Smooth muscle cell (in vitro differentiated cells): ENCODE measurements around the gene SHMT1. TPM values are rescaled to one million over a fixed set of nuclear protein-coding genes. Genes with fewer than 3 reads are reported as not detected.

Experiments
- DNase-seq: peaks from one replicate; lab custom pipeline; 2025; ENCODE audit not compliant: unreplicated experiment; lab: John Stamatoyannopoulos, UW
- H2AFZ ChIP-seq: fragments of 200-600 bp; sonication (generic); 2 replicates; pipeline ENCODE4 v1.6.0; 2016; ENCODE audit warnings: antibody characterized with exemption, low read depth, mild to moderate bottlenecking
- H3F3A ChIP-seq: fragments of 200-600 bp; sonication (generic); 2 replicates; pipeline ENCODE4 v1.6.0; 2017; ENCODE audit warnings: antibody characterized with exemption, low read depth
- H3K27ac ChIP-seq: fragments of 200-600 bp; sonication (generic); 2 replicates; pipeline ENCODE4 v1.5.1; 2016; ENCODE audit warnings: low read depth, mild to moderate bottlenecking
- H3K27me3 ChIP-seq: fragments of 200-600 bp; sonication (generic); 2 replicates; pipeline ENCODE4 v1.6.1; 2016; ENCODE audit warnings: low read depth, mild to moderate bottlenecking
- H3K36me3 ChIP-seq: fragments of 200-600 bp; sonication (generic); 2 replicates; pipeline ENCODE4 v1.5.1; 2016; ENCODE audit warnings: low read depth
- H3K4me1 ChIP-seq: fragments of 200-600 bp; sonication (generic); 2 replicates; pipeline ENCODE4 v1.5.1; 2016; ENCODE audit warnings: low read depth
- H3K4me2 ChIP-seq: fragments of 200-600 bp; sonication (generic); 2 replicates; pipeline ENCODE4 v1.6.0; 2016; ENCODE audit warnings: mild to moderate bottlenecking
- H3K4me3 ChIP-seq: fragments of 200-600 bp; sonication (generic); 2 replicates; pipeline ENCODE4 v1.5.1; 2016; ENCODE audit warnings: mild to moderate bottlenecking
- H3K79me2 ChIP-seq: fragments of 200-600 bp; sonication (generic); 2 replicates; pipeline ENCODE4 v1.6.0; 2016; ENCODE audit warnings: low read depth, mild to moderate bottlenecking
- H3K9ac ChIP-seq: fragments of 200-600 bp; sonication (generic); 2 replicates; pipeline ENCODE4 v1.6.0; 2016; ENCODE audit warnings: low read depth
- H3K9me3 ChIP-seq: fragments of 200-600 bp; sonication (generic); replicated peaks from 2 replicates; pipeline ENCODE4 v1.5.1; 2016; ENCODE audit warnings: low read depth
- H4K20me1 ChIP-seq: fragments of 200-600 bp; sonication (generic); 2 replicates; pipeline ENCODE4 v1.6.0; 2016; ENCODE audit warnings: low read depth
- WGBS: methylation state at CpG from one replicate; pipeline ENCODE4 v1.1.7; 2016; ENCODE audit warnings: low lambda C conversion rate; 5-methylcytosine and 5-hydroxymethylcytosine counted together
- polyA plus RNA-seq: library from polyadenylated mRNA; unstranded; fragments of >200 nt; fragmentation: Nextera tagmentation; extraction: Ambion mirVana; gene quantifications from 2 replicates; pipeline ENCODE4 v1.2.1, GENCODE V29; 2016
- total RNA-seq: library from RNA; depleted of rRNA; stranded (reverse); fragments of >200 nt; gene quantifications from 2 replicates; pipeline ENCODE4 v1.2.3, GENCODE V29; 2014
- TF ChIP-seq, protein P1 (sequence below): fragments of 200-600 bp; sonication (generic); IDR thresholded peaks from 2 replicates; pipeline ENCODE4 v1.5.1; 2017; ENCODE audit warnings: borderline replicate concordance, mild to moderate bottlenecking, antibody characterized with exemption; ENCODE audit not compliant: insufficient read depth, poor library complexity, severe bottlenecking

SHMT1 gene
- total and polyA plus RNA-seq, 2 experiments from 2014 or later = 4.1 to 10.3 TPM

DNA sequence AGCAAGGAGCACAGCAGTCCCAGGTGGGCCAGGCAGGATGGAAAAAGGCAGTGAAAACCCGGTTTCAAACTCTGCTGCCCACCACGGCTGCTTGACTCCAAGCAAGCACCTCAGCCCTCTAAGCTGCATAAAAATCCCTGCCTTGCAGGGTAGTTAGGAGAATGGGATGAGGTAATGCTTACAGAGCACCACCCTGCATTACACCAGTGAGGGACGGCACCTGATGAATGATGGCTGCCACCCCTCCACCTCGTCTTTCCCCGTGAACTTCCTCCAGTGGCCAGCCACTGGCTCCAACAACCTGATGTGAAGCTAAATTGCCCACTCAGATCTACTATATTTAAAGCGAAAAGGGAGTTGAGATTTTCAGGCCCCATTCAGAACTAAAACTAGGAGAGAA, 81.6 kb downstream of the SHMT1 start:
- no peaks in the 10 kb centered on the region for H3K27me3 ChIP-seq
- H2AFZ ChIP-seq = no peak overlapping the region
- WGBS = 96% methylated on average over 6 of the region's 6 CpGs
- DNase-seq = no peak
- peaks cover 3% of the 10 kb centered on the region for H3F3A ChIP-seq
- H3K36me3 ChIP-seq = peaks cover 4% of the 10 kb centered on the region
- H4K20me1 ChIP-seq = peaks cover 9% of the 10 kb centered on the region
- no peak overlapping the region for H3K27ac ChIP-seq
- H3K4me1 ChIP-seq = no peaks in the 10 kb centered on the region
- no peaks in the 10 kb centered on the region for H3K9me3 ChIP-seq
- no peaks in the 10 kb centered on the region for H3K79me2 ChIP-seq
- H3K4me2 ChIP-seq = no peak overlapping the region
- H3K9ac ChIP-seq = no peak overlapping the region
- H3K4me3 ChIP-seq = no peak overlapping the region
- TF ChIP-seq, protein P1, sequence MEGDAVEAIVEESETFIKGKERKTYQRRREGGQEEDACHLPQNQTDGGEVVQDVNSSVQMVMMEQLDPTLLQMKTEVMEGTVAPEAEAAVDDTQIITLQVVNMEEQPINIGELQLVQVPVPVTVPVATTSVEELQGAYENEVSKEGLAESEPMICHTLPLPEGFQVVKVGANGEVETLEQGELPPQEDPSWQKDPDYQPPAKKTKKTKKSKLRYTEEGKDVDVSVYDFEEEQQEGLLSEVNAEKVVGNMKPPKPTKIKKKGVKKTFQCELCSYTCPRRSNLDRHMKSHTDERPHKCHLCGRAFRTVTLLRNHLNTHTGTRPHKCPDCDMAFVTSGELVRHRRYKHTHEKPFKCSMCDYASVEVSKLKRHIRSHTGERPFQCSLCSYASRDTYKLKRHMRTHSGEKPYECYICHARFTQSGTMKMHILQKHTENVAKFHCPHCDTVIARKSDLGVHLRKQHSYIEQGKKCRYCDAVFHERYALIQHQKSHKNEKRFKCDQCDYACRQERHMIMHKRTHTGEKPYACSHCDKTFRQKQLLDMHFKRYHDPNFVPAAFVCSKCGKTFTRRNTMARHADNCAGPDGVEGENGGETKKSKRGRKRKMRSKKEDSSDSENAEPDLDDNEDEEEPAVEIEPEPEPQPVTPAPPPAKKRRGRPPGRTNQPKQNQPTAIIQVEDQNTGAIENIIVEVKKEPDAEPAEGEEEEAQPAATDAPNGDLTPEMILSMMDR = no peak

DNA sequence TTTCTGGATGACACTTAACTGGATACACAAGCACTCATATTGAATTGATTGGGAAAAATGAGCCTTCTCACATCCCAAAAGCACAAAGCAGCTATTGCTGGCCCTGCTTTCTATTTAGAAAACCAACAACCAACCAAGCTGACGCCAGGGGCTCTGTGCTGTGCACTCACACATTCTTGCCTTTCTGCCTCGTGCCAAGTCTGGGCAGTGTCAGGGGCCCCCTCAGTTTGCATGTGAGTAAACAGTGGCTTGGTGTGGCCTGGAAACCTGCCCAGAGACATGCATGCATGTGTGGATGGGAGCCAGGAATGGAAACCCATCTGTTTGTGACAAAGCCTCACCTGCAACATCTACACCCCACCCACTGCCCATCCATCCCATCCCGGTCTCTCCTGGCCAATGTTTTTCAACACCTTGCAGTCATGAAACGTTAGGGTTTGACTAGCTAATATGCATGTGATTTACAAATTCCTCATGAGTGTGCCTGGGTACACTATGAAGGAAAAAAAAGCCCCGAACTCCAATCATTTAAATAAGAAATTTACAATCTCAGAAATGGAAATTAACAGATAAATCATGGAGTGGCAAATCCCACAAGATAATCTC, 82.5 kb downstream of the SHMT1 start:
- no peaks in the 10 kb centered on the region for H3K9me3 ChIP-seq
- peaks cover 3% of the 10 kb centered on the region for H3F3A ChIP-seq
- H3K4me1 ChIP-seq = no peaks in the 10 kb centered on the region
- WGBS = 72% methylated on average over 5 of the region's 5 CpGs
- no peaks in the 10 kb centered on the region for H3K79me2 ChIP-seq
- no peak for DNase-seq
- H2AFZ ChIP-seq = no peak overlapping the region
- TF ChIP-seq, protein P1 = no peak
- H3K27me3 ChIP-seq = no peaks in the 10 kb centered on the region
- no peak overlapping the region for H3K27ac ChIP-seq
- H4K20me1 ChIP-seq = peaks cover 9% of the 10 kb centered on the region
- H3K4me3 ChIP-seq = no peak overlapping the region
- peaks cover 4% of the 10 kb centered on the region for H3K36me3 ChIP-seq
- H3K9ac ChIP-seq = no peak overlapping the region
- no peak overlapping the region for H3K4me2 ChIP-seq

DNA sequence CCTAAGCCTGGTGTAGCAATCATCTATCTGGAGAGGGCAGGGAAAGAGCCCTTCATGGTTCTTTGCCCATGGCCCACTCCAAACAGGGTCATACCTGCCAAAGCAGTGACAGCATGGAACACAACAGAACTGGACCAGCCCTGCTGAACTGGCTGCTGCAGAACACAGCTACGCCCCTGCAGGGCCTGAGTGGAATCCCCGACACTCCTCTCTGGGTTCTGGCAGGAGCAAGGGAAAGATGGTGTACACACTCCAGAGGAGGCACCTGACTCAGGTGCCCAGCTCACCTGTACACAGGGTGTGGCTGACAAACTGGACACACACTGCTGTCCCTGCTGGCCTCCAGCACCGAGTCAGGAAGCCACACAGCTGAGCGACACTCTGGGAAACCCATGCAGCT, 83.1 kb downstream of the SHMT1 start:
- DNase-seq = no peak
- Histone ChIP-seq H3K79me2 (no peaks in the 10 kb centered on the region), H3K36me3 (peaks cover 4% of the 10 kb centered on the region), H3K9me3 (no peaks in the 10 kb centered on the region), H3K27me3 (no peaks in the 10 kb centered on the region), H3K4me3 (no peak overlapping the region), H3F3A (peaks cover 3% of the 10 kb centered on the region), H4K20me1 (peaks cover 9% of the 10 kb centered on the region), H3K27ac (no peak overlapping the region), H3K4me1 (no peaks in the 10 kb centered on the region), H3K9ac (no peak overlapping the region), H3K4me2 (no peak overlapping the region), H2AFZ (no peak overlapping the region)
- WGBS = 98% methylated on average over 4 of the region's 4 CpGs
- TF ChIP-seq, protein P1 = no peak

GRCh38 chr17:18278867-18279266, 84.5 kb downstream of the SHMT1 start:
- H3K9me3 ChIP-seq = no peaks in the 10 kb centered on the region
- no peaks in the 10 kb centered on the region for H3K79me2 ChIP-seq
- peaks cover 4% of the 10 kb centered on the region for H3K36me3 ChIP-seq
- TF ChIP-seq, protein P1 = no peak
- peak overlapping the region; percentile 49 for H3K27ac ChIP-seq
- WGBS = 59% methylated on average over 3 of the region's 3 CpGs
- peaks cover 3% of the 10 kb centered on the region for H3F3A ChIP-seq
- H3K4me1 ChIP-seq = no peaks in the 10 kb centered on the region
- H2AFZ ChIP-seq = no peak overlapping the region
- H3K4me3 ChIP-seq = no peak overlapping the region
- no peak overlapping the region for H3K9ac ChIP-seq
- H3K4me2 ChIP-seq = no peak overlapping the region
- DNase-seq = no peak
- H4K20me1 ChIP-seq = peaks cover 9% of the 10 kb centered on the region
- no peaks in the 10 kb centered on the region for H3K27me3 ChIP-seq
